HUES64 (cell line): ENCODE results near the gene DMD.

Experiments used
- H3K27ac ChIP-seq: 2 replicates; pipeline ENCODE4 v1.7.0; 2013; ENCODE audit warnings: low read depth, low read length, inconsistent platforms
- H3K27me3 ChIP-seq: 2 replicates; pipeline ENCODE4 v1.6.1; 2013; ENCODE audit warnings: mild to moderate bottlenecking, low read length; ENCODE audit not compliant: insufficient read depth
- H3K36me3 ChIP-seq: 2 replicates; pipeline ENCODE4 v1.6.1; 2013; ENCODE audit warnings: mild to moderate bottlenecking, low read length; ENCODE audit not compliant: insufficient read depth
- H3K4me1 ChIP-seq: 2 replicates; pipeline ENCODE4 v1.6.1; 2013; ENCODE audit warnings: mild to moderate bottlenecking, low read length, moderate library complexity; ENCODE audit not compliant: insufficient read depth
- H3K4me3 ChIP-seq: 2 replicates; pipeline ENCODE4 v1.5.1; 2013; ENCODE audit warnings: mild to moderate bottlenecking, low read length, moderate library complexity
- H3K9ac ChIP-seq: 2 replicates; pipeline ENCODE4 v1.6.1; 2013; ENCODE audit warnings: mild to moderate bottlenecking, low read depth, low read length
- H3K9me3 ChIP-seq: 2 replicates; pipeline ENCODE4 v1.6.1; 2013; ENCODE audit warnings: low read depth, low read length; ENCODE audit not compliant: insufficient read depth
- WGBS: fragments of 150-250, 120-280 bp; methylation state at CpG from one replicate; pipeline ENCODE4 v1.1.7; 2013; ENCODE audit warnings: missing lambda C conversion rate; 5-methylcytosine and 5-hydroxymethylcytosine counted together

DMD gene

GRCh38 chrX:31166832-31167231 lies 2044.5 kb downstream of the DMD start:
- Histone ChIP-seq H3K9me3 (no peaks in the 10 kb centered on the region), H3K4me1 (no peaks in the 10 kb centered on the region), H3K36me3 (no peaks in the 10 kb centered on the region; the same call in 1 of the 2 replicates), H3K27ac (no peak overlapping the region), H3K4me3 (no peak overlapping the region), H3K27me3 (no peaks in the 10 kb centered on the region), H3K9ac (no peak overlapping the region)
- WGBS: 95% methylated on average over 5 of the region's 5 CpGs

- Histone ChIP-seq H3K9ac (no peak overlapping the region), H3K27ac (no peak overlapping the region), H3K36me3 (no peaks in the 10 kb centered on the region; the same call in 1 of the 2 replicates), H3K4me3 (no peak overlapping the region), H3K9me3 (no peaks in the 10 kb centered on the region), H3K27me3 (no peaks in the 10 kb centered on the region), H3K4me1 (no peaks in the 10 kb centered on the region)
- 88% methylated on average over 5 of the region's 5 CpGs for WGBS
Measured at GRCh38 chrX:31166416-31166815, 2044.9 kb downstream of the DMD start.

GRCh38 chrX:31165241-31166035 lies 2045.9 kb downstream of the DMD start:
- Histone ChIP-seq H3K36me3 (no peaks in the 10 kb centered on the region; the same call in 1 of the 2 replicates), H3K4me3 (no peak overlapping the region), H3K27me3 (no peaks in the 10 kb centered on the region), H3K9ac (no peak overlapping the region), H3K9me3 (no peaks in the 10 kb centered on the region), H3K27ac (no peak overlapping the region), H3K4me1 (no peaks in the 10 kb centered on the region)
- WGBS: 95% methylated on average over 3 of the region's 5 CpGs

- H3K9me3 ChIP-seq: no peaks in the 10 kb centered on the region
- H3K36me3 ChIP-seq: no peaks in the 10 kb centered on the region
- H3K27me3 ChIP-seq: no peaks in the 10 kb centered on the region
- no peak overlapping the region for H3K27ac ChIP-seq
- no peak overlapping the region for H3K4me3 ChIP-seq
- H3K4me1 ChIP-seq: no peaks in the 10 kb centered on the region
- no CpG with 5 or more reads among the region's 2 CpGs for WGBS
- H3K9ac ChIP-seq: no peak overlapping the region
Measured at GRCh38 chrX:31154946-31155345, 2056.4 kb downstream of the DMD start.

GRCh38 chrX:31153475-31154047 lies 2057.8 kb downstream of the DMD start:
- Histone ChIP-seq H3K36me3 (no peaks in the 10 kb centered on the region), H3K4me3 (no peak overlapping the region), H3K9me3 (no peaks in the 10 kb centered on the region), H3K9ac (no peak overlapping the region), H3K4me1 (no peaks in the 10 kb centered on the region), H3K27ac (no peak overlapping the region), H3K27me3 (no peaks in the 10 kb centered on the region)
- 90% methylated on average over 1 of the region's 1 CpG for WGBS

GRCh38 chrX:31147175-31147574 lies 2064.2 kb downstream of the DMD start:
- Histone ChIP-seq H3K27me3 (no peaks in the 10 kb centered on the region), H3K9me3 (no peaks in the 10 kb centered on the region), H3K4me1 (no peaks in the 10 kb centered on the region), H3K36me3 (peaks cover 16% of the 10 kb centered on the region; the same call in 1 of the 2 replicates), H3K27ac (no peak overlapping the region), H3K4me3 (no peak overlapping the region), H3K9ac (no peak overlapping the region)
- 89% methylated on average over 6 of the region's 6 CpGs for WGBS

- Histone ChIP-seq H3K27me3 (no peaks in the 10 kb centered on the region), H3K9me3 (no peaks in the 10 kb centered on the region), H3K27ac (no peak overlapping the region), H3K36me3 (peaks cover 8% of the 10 kb centered on the region; the same call in 1 of the 2 replicates), H3K9ac (no peak overlapping the region), H3K4me3 (no peak overlapping the region), H3K4me1 (no peaks in the 10 kb centered on the region)
- 95% methylated on average over 4 of the region's 5 CpGs for WGBS
Measured at GRCh38 chrX:31139961-31140360, 2071.4 kb downstream of the DMD start.

- H3K4me3 ChIP-seq: no peak overlapping the region
- H3K9me3 ChIP-seq: no peaks in the 10 kb centered on the region
- no peaks in the 10 kb centered on the region for H3K27me3 ChIP-seq
- H3K4me1 ChIP-seq: no peaks in the 10 kb centered on the region
- peaks cover 7% of the 10 kb centered on the region; the same call in 1 of the 2 replicates for H3K36me3 ChIP-seq
- H3K27ac ChIP-seq: no peak overlapping the region
- 94% methylated on average over 2 of the region's 2 CpGs for WGBS
- no peak overlapping the region for H3K9ac ChIP-seq
Measured at GRCh38 chrX:31138124-31138523, 2073.2 kb downstream of the DMD start.

- WGBS: 98% methylated on average over 4 of the region's 5 CpGs
- no peak overlapping the region for H3K27ac ChIP-seq
- H3K36me3 ChIP-seq: peaks cover 10% of the 10 kb centered on the region; the same call in 1 of the 2 replicates
- H3K4me1 ChIP-seq: no peaks in the 10 kb centered on the region
- H3K27me3 ChIP-seq: no peaks in the 10 kb centered on the region
- no peak overlapping the region for H3K4me3 ChIP-seq
- no peak overlapping the region for H3K9ac ChIP-seq
- no peaks in the 10 kb centered on the region for H3K9me3 ChIP-seq
Measured at GRCh38 chrX:31136144-31136611, 2075.2 kb downstream of the DMD start.

GRCh38 chrX:31132821-31133241 lies 2078.5 kb downstream of the DMD start:
- no peaks in the 10 kb centered on the region for H3K9me3 ChIP-seq
- 96% methylated on average over 7 of the region's 7 CpGs for WGBS
- H3K9ac ChIP-seq: no peak overlapping the region
- H3K27ac ChIP-seq: no peak overlapping the region
- no peaks in the 10 kb centered on the region for H3K27me3 ChIP-seq
- no peaks in the 10 kb centered on the region for H3K4me1 ChIP-seq
- H3K36me3 ChIP-seq: peaks cover 9% of the 10 kb centered on the region; the same call in 1 of the 2 replicates
- H3K4me3 ChIP-seq: no peak overlapping the region

- 100% methylated on average over 3 of the region's 6 CpGs for WGBS
- Histone ChIP-seq H3K36me3 (peaks cover 10% of the 10 kb centered on the region; the same call in 1 of the 2 replicates), H3K27ac (no peak overlapping the region), H3K4me3 (no peak overlapping the region), H3K4me1 (no peaks in the 10 kb centered on the region), H3K9me3 (no peaks in the 10 kb centered on the region), H3K27me3 (no peaks in the 10 kb centered on the region), H3K9ac (no peak overlapping the region)
Measured at GRCh38 chrX:31130457-31131220, 2080.7 kb downstream of the DMD start.
